T-helper 1 cell treated with Interleukin-12 subunit alpha and Interleukin-12 subunit beta and Interleukin-4 antibody, amounts not matched to agents 30 ng/mL and 1 ng/mL, for 36 hours (primary cell): ENCODE data around the gene DTNA. TPM values are rescaled to one million over a fixed set of nuclear protein-coding genes. Genes with fewer than 3 reads are reported as not detected.
"Not testable (repeated sequence)": the region's sequence is repeated elsewhere in the genome, so short reads cannot be mapped to it uniquely, and the experiment has no call there.

Experiments
- intact Hi-C: fragments of 100-400 bp; cut with micrococcal nuclease; formaldehyde crosslinking; loops from one replicate; pipeline ENCODE4 v1.15.1; 2024
- total RNA-seq: library from RNA; stranded (reverse); gene quantifications from 2 replicates; pipeline ENCODE4 v1.2.3, GENCODE V29; 2022

DTNA gene
- total RNA-seq, 1 donor from 2014 or later = 0.05 TPM

GRCh38 chr18:34887881-34888580 lies 177.9 kb downstream of the DTNA start:
- intact Hi-C loops = no loop called here

DNA sequence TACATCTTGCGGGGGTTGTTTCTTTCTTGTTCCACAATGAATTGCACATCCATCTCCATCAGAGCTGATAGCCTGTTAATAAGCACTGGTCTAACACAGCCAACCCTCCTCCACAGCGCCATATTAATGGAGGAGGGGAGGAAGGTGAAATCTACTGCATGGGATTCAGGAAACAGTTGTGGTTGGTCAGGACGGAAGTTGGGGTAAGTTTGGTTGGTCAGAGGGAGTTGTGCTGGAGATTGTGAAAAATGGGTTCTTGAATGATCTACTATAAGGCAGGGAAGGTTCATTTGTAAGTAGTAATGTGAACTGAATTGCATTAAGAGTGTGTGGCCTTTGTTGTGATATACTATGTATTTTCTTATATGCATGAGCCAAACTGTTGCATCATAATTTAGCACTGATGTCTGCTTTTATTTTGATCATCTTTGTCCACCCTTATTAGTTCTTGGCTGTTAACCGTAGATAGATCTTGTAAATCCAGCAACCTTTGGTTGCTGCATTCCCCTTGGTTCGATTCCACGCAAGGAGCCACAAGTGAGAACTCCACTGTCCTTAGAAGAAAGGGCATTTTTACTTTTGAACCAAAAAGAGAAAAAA lies 180.5 kb downstream of the DTNA start:
- intact Hi-C loops = no loop called here

GRCh38 chr18:34892379-34892778 lies 182.3 kb downstream of the DTNA start:
- intact Hi-C loops = no loop called here

DNA sequence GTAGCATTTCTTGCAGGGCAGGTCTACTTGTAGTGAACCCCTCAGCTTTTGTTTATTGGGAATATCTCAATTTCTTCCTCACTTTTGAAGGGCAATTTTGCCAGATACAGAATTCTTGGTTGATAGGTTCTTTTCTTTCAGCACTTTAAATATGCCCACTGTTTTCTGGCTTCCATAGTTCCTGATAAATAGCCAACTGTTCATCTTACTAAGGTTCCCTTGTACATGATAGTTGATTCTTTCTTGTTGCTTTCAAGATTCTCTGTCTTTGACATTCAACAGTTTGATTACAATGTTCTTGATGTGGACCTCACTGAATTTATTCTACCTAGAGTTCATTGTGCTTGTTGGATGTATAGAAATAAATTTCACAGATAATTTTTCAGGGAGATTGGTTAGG lies 183.1 kb downstream of the DTNA start:
- intact Hi-C loops = no loop called here

DNA sequence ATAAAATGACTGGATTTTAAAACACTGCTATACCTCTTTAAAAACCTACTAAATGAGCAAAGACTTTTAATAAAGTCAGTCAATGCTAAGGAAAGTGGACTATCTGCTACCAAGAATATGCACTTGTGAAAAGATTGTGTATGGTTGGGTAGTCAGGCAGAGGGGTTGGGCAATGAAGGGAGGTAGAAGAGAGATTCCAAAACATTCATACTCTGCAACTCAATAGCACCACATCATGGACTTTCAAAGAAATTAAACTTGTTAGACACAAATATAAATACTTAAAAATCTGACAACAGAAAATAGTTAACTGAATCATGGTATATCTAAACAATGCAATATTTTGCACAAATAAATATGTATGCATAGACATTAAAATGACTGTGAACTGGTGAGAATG lies 191.2 kb downstream of the DTNA start:
- intact Hi-C loops = no loop called here

- intact Hi-C loops = no loop called here
These were observed 194.9 kb downstream of the DTNA start for GRCh38 chr18:34904994-34905393.

- intact Hi-C loops = not testable (repeated sequence)
These were observed 196.9 kb downstream of the DTNA start for GRCh38 chr18:34906985-34907384.

- intact Hi-C loops = no loop called here
These were observed 199.7 kb downstream of the DTNA start for GRCh38 chr18:34909637-34910364.

DNA sequence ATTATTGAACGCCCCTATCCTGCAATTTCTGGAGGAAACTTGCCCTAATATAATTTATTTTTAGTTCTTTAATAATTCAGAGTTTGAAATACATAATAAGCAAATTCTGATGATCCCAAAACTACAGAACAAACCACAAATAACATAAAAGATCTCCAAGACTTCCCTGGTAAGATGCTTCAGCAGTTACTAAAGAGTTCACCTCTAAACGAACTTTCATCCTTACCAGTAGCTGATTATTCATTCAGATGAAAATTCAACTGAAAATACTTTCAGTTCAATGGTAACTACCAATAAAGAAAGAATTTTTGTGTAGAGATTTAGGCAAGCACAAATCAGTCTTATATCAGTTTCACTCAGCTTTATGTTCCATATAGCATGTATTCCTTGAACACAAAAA lies 201.0 kb downstream of the DTNA start:
- intact Hi-C loops = no loop called here

- intact Hi-C loops = no loop called here
These were observed 201.7 kb downstream of the DTNA start for GRCh38 chr18:34911661-34912384.

DNA sequence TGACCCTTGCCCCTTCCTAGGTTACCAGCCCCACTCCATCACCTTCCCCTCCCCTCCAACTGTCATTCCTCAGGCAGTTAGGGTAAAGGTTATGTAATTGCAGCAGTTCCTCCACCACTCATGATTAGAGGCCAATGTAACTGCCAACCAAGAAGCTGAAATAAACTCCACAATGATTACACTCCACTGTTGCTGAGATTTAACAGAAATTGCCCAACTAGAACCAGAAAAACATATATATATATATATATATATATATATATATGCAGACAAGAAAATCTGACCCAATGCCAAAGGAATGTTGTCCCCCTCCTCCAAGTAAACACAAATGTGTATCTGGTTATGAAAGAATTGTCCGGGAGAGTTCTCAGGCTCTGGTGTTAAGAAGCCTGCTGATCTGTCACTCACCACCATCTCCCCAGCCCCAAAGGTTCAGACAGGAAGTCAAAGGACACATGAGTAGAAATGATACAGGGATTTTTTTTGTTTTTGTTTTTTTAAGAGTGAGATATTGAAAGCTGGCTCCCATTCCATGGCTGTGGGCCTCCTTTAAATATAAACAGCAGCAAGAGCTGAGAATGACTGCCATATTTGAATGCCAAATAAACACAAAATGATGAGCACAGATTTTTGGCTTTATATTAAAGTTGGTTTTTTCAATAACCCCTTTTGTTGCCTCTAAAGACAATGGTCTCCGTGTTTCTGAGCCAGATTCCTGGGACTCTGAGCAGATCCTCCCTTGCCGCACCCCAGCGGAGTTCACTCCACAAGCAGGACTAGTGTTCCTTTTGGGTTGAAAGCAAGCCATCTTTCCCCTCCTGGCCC lies 204.0 kb downstream of the DTNA start:
- intact Hi-C loops = no loop called here

- intact Hi-C loops = no loop called here
These were observed 204.9 kb downstream of the DTNA start for GRCh38 chr18:34915046-34915445.

DNA sequence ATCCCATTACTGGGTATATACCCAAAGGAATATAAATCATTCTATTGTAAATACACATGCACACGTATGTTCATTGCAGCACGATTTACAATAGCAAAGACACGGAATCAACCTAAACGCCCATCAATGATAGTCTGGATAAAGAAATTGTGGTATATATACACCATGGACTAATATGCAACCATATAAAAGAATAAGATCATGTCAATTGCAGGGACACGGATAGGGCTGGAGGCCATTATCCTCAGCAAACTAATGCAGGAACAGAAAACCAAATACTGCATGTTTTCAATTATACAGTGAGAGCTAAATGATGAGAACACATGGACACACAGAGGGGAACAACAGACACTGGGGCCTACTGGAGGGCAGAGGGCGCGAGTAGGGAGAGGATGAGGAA lies 206.4 kb downstream of the DTNA start:
- intact Hi-C loops = loop anchor here (2.0 kb wide), 1 partner anchor 70 kb away; no protein-coding TSS in a partner anchor

GRCh38 chr18:34918856-34919255 lies 208.8 kb downstream of the DTNA start:
- intact Hi-C loops = no loop called here

DNA sequence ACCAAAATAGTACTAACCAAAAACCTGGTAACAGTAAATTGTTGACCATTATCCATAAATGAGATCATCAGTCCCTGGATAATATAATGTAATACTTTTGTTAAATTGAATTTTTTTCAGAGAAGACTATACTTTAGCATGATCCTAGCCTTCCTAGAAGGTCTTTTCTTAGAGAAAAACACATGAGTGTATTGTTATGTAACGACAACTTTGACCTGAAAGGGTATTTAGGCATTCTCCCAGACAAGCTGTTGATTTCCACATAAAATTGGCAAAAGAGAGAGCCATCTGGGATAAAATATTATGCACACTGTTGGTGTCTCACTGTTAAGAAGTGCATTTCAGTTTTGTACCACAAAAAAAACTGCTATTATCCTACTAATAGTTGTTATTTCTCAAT lies 211.1 kb downstream of the DTNA start:
- intact Hi-C loops = no loop called here

GRCh38 chr18:34921811-34922385 lies 211.8 kb downstream of the DTNA start:
- intact Hi-C loops = no loop called here

DNA sequence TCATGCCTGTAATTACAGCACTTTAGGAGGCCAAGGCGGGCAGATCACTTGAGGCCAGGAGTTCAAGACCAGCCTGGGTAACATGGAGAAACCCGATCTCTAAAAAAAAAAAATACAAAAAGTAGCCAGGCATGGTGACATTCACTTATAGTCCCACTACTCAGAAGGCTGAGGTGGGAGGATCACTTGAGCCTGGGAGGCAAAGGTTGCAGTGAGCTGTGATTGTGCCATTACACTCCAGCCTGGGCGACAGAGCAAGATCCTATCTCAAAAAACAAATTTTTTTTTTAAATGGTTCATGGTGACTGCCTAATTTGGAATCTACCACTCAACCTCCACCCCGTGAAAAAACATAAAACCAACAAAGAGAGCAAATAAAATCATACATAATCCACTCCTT lies 212.5 kb downstream of the DTNA start:
- intact Hi-C loops = not testable (repeated sequence)

DNA sequence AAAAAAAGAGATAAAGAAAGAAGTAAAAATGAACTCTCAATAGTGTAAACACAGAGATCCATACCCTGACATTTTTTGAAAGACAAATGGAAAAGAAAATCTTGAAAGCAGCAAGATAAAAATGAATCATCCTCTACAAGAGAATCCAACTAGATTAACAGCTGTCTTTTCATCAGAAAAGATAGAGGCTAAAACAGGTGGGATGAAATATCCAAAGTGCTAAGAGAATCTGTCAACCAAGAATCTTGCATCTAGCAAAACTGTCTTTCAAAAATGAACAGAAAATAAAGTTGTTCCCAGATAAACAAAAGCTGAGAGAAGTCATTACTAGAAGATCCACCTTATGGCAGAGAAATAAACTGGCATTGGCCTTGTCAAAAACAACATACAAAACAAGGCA lies 213.8 kb downstream of the DTNA start:
- intact Hi-C loops = no loop called here

DNA sequence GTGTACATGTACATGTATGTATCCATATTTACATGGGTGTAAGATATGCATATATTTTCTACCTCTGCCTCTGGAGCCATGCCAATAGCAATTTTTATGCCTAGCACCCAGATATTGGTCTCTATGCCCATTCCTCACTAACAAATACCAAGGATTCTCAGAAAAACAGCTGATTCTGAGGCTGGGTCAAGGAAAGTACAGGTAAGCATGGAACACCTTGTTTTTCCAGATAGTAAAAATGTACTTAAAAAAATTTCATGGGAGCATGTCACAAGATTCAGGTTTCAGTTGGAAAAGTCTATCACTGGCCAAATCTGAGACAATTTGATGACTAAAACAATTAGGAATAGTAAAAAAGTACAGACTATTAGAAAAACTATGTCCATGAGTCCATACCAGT lies 216.6 kb downstream of the DTNA start:
- intact Hi-C loops = no loop called here

DNA sequence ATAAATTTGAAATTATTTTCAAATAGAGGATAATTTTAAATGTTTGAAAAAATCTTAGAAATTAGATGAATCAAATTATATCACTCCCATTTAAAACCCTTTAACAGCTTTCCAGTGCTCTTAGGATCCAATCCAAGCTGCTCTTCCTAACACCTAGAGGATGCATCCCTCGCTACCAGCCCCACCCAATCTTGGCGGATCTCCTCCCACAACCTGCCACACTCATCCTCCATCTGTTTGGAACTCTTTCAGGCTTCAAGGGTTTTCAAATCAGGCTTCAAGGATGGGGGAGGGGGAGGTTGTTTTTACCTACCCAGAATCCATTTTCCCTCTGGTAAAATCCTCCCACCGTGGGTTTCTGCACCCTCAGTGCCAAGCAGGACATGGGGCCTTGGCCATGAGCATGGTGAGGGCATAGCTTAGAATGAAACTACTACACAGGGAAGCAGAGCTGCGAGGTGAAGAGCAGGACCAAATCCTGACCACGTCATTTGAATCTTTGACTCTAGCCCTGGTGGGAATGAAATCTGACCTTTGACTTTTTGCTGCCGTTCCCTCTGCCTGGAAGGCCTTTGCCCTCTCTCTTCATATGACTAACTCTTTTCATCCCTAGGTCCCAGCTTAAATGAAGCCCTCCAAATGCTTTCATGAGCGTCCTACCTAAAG lies 218.1 kb downstream of the DTNA start:
- intact Hi-C loops = no loop called here
